H9 (cell line): ENCODE data around the gene DTNA. TPM values are rescaled to one million over a fixed set of nuclear protein-coding genes. Genes with fewer than 3 reads are reported as not detected.

Experiments used
- DNase-seq: peaks from one replicate; pipeline ENCODE4 v3.0.0-alpha.2; 2017
- H2AFZ ChIP-seq: one replicate; pipeline ENCODE4 v1.6.1; 2013; ENCODE audit warnings: mild to moderate bottlenecking, low read length, control low read depth, moderate library complexity
- H2AK5ac ChIP-seq: 2 replicates; pipeline ENCODE4 v1.6.1; 2013; ENCODE audit warnings: low read length, control low read depth, mixed read lengths; ENCODE audit not compliant: insufficient read length
- H2BK120ac ChIP-seq: one replicate; pipeline ENCODE4 v1.6.1; 2013; ENCODE audit warnings: low read depth, mild to moderate bottlenecking, low read length, control low read depth, inconsistent platforms; ENCODE audit not compliant: poor library complexity, severe bottlenecking
- H2BK12ac ChIP-seq: 2 replicates; pipeline ENCODE4 v1.6.1; 2013; ENCODE audit warnings: low read length, control low read depth, mixed read lengths, low read depth; ENCODE audit not compliant: insufficient read length
- H2BK15ac ChIP-seq: 2 replicates; pipeline ENCODE4 v1.6.1; 2013; ENCODE audit warnings: low read depth, low read length, control low read depth
- H2BK20ac ChIP-seq: one replicate; pipeline ENCODE4 v1.6.1; 2013; ENCODE audit warnings: low read depth, mild to moderate bottlenecking, low read length, control low read depth, inconsistent platforms; ENCODE audit not compliant: poor library complexity, severe bottlenecking
- H2BK5ac ChIP-seq: 2 replicates; pipeline ENCODE4 v1.6.1; 2013; ENCODE audit warnings: low read length, control low read depth, mixed read lengths; ENCODE audit not compliant: insufficient read length
- H3K14ac ChIP-seq: 2 replicates; pipeline ENCODE4 v1.6.1; 2013; ENCODE audit warnings: low read length, control low read depth; ENCODE audit not compliant: insufficient read depth
- H3K18ac ChIP-seq: 2 replicates; pipeline ENCODE4 v1.6.1; 2013; ENCODE audit warnings: low read depth, mild to moderate bottlenecking, mixed read lengths, low read length, control low read depth; ENCODE audit not compliant: insufficient read length
- H3K23ac ChIP-seq: 2 replicates; pipeline ENCODE4 v1.6.1; 2013; ENCODE audit warnings: low read length, control low read depth, mixed read lengths, low read depth; ENCODE audit not compliant: insufficient read length
- H3K23me2 ChIP-seq: 2 replicates; pipeline ENCODE4 v1.6.1; 2013; ENCODE audit warnings: low read depth, mild to moderate bottlenecking, mixed read lengths, low read length, control low read depth; ENCODE audit not compliant: insufficient read length, poor library complexity, severe bottlenecking
- H3K27ac ChIP-seq: 2 replicates; pipeline ENCODE4 v1.5.1; 2013; ENCODE audit warnings: low read length, control low read depth, mixed read lengths, low read depth; ENCODE audit not compliant: insufficient read length
- H3K27me3 ChIP-seq: 2 replicates; pipeline ENCODE4 v1.6.1; 2013; ENCODE audit warnings: low read length, control low read depth, inconsistent platforms; ENCODE audit not compliant: insufficient read depth
- H3K4ac ChIP-seq: 2 replicates; pipeline ENCODE4 v1.6.1; 2013; ENCODE audit warnings: low read depth, mild to moderate bottlenecking, control low read depth, inconsistent platforms, low read length, moderate library complexity
- H3K4me1 ChIP-seq: 2 replicates; pipeline ENCODE4 v1.6.1; 2013; ENCODE audit warnings: low read length, control low read depth, inconsistent platforms; ENCODE audit not compliant: insufficient read depth
- H3K4me2 ChIP-seq: 2 replicates; pipeline ENCODE4 v1.6.1; 2013; ENCODE audit warnings: low read length, control low read depth, mixed read lengths; ENCODE audit not compliant: insufficient read length, insufficient read depth
- H3K56ac ChIP-seq: 2 replicates; pipeline ENCODE4 v1.6.1; 2013; ENCODE audit warnings: low read depth, mild to moderate bottlenecking, mixed read lengths, low read length, control low read depth; ENCODE audit not compliant: insufficient read length
- H3K79me1 ChIP-seq: 2 replicates; pipeline ENCODE4 v1.6.1; 2013; ENCODE audit warnings: low read depth, mild to moderate bottlenecking, moderate library complexity, low read length, control low read depth, inconsistent platforms; ENCODE audit not compliant: insufficient read depth, poor library complexity, severe bottlenecking
- H3K79me2 ChIP-seq: 2 replicates; pipeline ENCODE4 v1.6.1; 2013; ENCODE audit warnings: low read length, control low read depth, inconsistent platforms; ENCODE audit not compliant: insufficient read depth
- H3K9ac ChIP-seq: 2 replicates; pipeline ENCODE4 v1.6.1; 2013; ENCODE audit warnings: low read length, control low read depth, mixed read lengths; ENCODE audit not compliant: insufficient read length; ENCODE audit errors: extremely low read depth
- H3K9me3 ChIP-seq: one replicate; pipeline ENCODE4 v1.6.1; 2013; ENCODE audit warnings: low read depth, low read length, inconsistent platforms; ENCODE audit not compliant: control insufficient read depth
- H3T11ph ChIP-seq: one replicate; pipeline ENCODE4 v1.6.1; 2013; ENCODE audit warnings: mild to moderate bottlenecking, low read length, control low read depth, inconsistent platforms
- H4K20me1 ChIP-seq: one replicate; pipeline ENCODE4 v1.6.1; 2013; ENCODE audit not compliant: control insufficient read depth, insufficient read length, insufficient read depth
- H4K5ac ChIP-seq: 2 replicates; pipeline ENCODE4 v1.6.1; 2013; ENCODE audit warnings: low read depth, mild to moderate bottlenecking, mixed read lengths, low read length, control low read depth; ENCODE audit not compliant: insufficient read length
- H4K8ac ChIP-seq: replicated peaks from 2 replicates; pipeline ENCODE4 v1.6.1; 2013; ENCODE audit warnings: low read length, control low read depth, mixed read lengths, low read depth; ENCODE audit not compliant: insufficient read length
- H4K91ac ChIP-seq: 2 replicates; pipeline ENCODE4 v1.6.1; 2013; ENCODE audit warnings: low read depth, mild to moderate bottlenecking, moderate library complexity, mixed read lengths, low read length, control low read depth; ENCODE audit not compliant: insufficient read length
- H3K27ac Mint-ChIP-seq, 3 experiments: 2 replicates in 2 of 3; 3 replicates in 1 of 3; pipeline ENCODE4 v1.8.0; 2020 to 2021; ENCODE audit warnings: mixed read lengths in 3 of 3, mild to moderate bottlenecking in 1 of 3, moderate library complexity in 1 of 3
- H3K27me3 Mint-ChIP-seq: 2 replicates; pipeline ENCODE4 v1.8.0; 2021; ENCODE audit warnings: low read depth, mild to moderate bottlenecking, moderate library complexity, mixed read lengths
- H3K36me3 Mint-ChIP-seq, 3 experiments: 2 replicates in 2 of 3; 3 replicates in 1 of 3; pipeline ENCODE4 v1.8.0; 2020 to 2021; ENCODE audit warnings: low read depth in 3 of 3, mixed read lengths in 3 of 3; ENCODE audit not compliant: insufficient read depth in 1 of 3
- H3K4me1 Mint-ChIP-seq, 2 experiments: 2 replicates each; pipeline ENCODE4 v1.8.0; 2020; ENCODE audit warnings: mixed read lengths in 2 of 2
- H3K4me3 Mint-ChIP-seq, 2 experiments: 2 replicates in 1 of 2; 3 replicates in 1 of 2; pipeline ENCODE4 v1.8.0; 2020 to 2021; ENCODE audit warnings: mild to moderate bottlenecking in 2 of 2, mixed read lengths in 2 of 2, moderate library complexity in 1 of 2
- H3K9me3 Mint-ChIP-seq, 2 experiments: 2 replicates in 1 of 2; 3 replicates in 1 of 2; pipeline ENCODE4 v1.8.0; 2020; ENCODE audit warnings: mild to moderate bottlenecking in 2 of 2, mixed read lengths in 2 of 2, moderate library complexity in 1 of 2
- WGBS: extraction: QIAGEN DNeasy Blood & Tissue Kit; methylation state at CpG from one replicate; pipeline ENCODE4 v1.1.7; 2013; ENCODE audit warnings: missing lambda C conversion rate, low lambda C conversion rate, mixed read lengths; ENCODE audit not compliant: insufficient read length; ENCODE audit errors: extremely low coverage; 5-methylcytosine and 5-hydroxymethylcytosine counted together
- total RNA-seq: library from RNA; stranded (reverse); gene quantifications from 2 replicates; pipeline ENCODE4 v1.2.1, GENCODE V29; 2021
- TF ChIP-seq, protein P1 (sequence below): fragments of 200-600 bp; sonication (generic); conservative IDR thresholded peaks from 3 replicates; pipeline ENCODE4 v1.8.0; 2021; ENCODE audit warnings: antibody characterized with exemption, mild to moderate bottlenecking

Gene DTNA
- total RNA-seq, 1 experiment from 2014 or later = 25.5 TPM

DNA sequence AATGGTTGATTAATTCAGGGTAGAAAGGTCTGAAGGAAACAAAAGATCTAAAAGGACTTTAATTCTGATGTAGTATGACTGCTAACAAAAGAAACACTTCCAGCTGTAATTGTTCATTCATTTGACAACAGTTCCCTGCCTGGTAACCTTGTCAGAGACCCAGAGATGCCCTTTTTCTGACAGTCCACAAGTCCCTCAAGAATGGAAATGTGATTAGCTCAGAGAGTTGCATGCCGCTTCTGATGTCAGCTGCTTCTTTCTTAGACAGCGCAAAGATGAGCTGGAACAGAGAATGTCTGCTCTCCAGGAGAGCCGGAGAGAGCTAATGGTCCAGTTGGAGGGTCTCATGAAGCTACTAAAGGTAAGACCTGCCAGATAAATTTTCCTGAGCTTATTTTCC, 153.6 kb downstream of the DTNA start:
- H3K27me3 Mint-ChIP-seq = no peaks in the 10 kb centered on the region
- no peak overlapping the region for H4K5ac ChIP-seq
- H3K4me3 Mint-ChIP-seq = no peak overlapping the region
- no CpG with 5 or more reads among the region's 3 CpGs for WGBS
- H3K79me2 ChIP-seq = no peaks in the 10 kb centered on the region
- H2BK20ac ChIP-seq = no peak overlapping the region
- TF ChIP-seq, protein P1, sequence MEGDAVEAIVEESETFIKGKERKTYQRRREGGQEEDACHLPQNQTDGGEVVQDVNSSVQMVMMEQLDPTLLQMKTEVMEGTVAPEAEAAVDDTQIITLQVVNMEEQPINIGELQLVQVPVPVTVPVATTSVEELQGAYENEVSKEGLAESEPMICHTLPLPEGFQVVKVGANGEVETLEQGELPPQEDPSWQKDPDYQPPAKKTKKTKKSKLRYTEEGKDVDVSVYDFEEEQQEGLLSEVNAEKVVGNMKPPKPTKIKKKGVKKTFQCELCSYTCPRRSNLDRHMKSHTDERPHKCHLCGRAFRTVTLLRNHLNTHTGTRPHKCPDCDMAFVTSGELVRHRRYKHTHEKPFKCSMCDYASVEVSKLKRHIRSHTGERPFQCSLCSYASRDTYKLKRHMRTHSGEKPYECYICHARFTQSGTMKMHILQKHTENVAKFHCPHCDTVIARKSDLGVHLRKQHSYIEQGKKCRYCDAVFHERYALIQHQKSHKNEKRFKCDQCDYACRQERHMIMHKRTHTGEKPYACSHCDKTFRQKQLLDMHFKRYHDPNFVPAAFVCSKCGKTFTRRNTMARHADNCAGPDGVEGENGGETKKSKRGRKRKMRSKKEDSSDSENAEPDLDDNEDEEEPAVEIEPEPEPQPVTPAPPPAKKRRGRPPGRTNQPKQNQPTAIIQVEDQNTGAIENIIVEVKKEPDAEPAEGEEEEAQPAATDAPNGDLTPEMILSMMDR = no peak
- H3K9me3 Mint-ChIP-seq = no peaks in the 10 kb centered on the region
- no peak overlapping the region for H4K8ac ChIP-seq
- H3K4me1 Mint-ChIP-seq = peaks cover 2 to 5% of the 10 kb centered on the region in 2 experiments
- H3K4me2 ChIP-seq = no peak overlapping the region
- no peaks in the 10 kb centered on the region for H3K79me1 ChIP-seq
- H3K27me3 ChIP-seq = no peaks in the 10 kb centered on the region
- H3K4ac ChIP-seq = no peak overlapping the region
- no peak overlapping the region for H3K9ac ChIP-seq
- H2BK5ac ChIP-seq = no peak overlapping the region
- no peak overlapping the region for H3K27ac Mint-ChIP-seq
- no peaks in the 10 kb centered on the region for H4K20me1 ChIP-seq
- no peak overlapping the region for H2BK15ac ChIP-seq
- H3K36me3 Mint-ChIP-seq = peaks cover 0 to 13% (median 4%) of the 10 kb centered on the region in 3 experiments; a peak in 3 of 7 replicates
- no peaks in the 10 kb centered on the region for H3K9me3 ChIP-seq
- no peak overlapping the region for H3K18ac ChIP-seq
- no peaks in the 10 kb centered on the region for H3K23me2 ChIP-seq
- no peak overlapping the region for H2BK12ac ChIP-seq
- H3T11ph ChIP-seq = no peak overlapping the region
- H4K91ac ChIP-seq = no peak overlapping the region
- H3K4me1 ChIP-seq = no peaks in the 10 kb centered on the region
- H3K14ac ChIP-seq = no peak overlapping the region
- H3K56ac ChIP-seq = no peak overlapping the region
- H2AK5ac ChIP-seq = no peak overlapping the region
- no peak overlapping the region for H2BK120ac ChIP-seq
- no peak overlapping the region for H3K23ac ChIP-seq
- no peak overlapping the region for H2AFZ ChIP-seq
- DNase-seq = no peak
- H3K27ac ChIP-seq = no peak overlapping the region
